Stomach (tissue), 4 donors: ENCODE results near the gene SIN3B.

Experiments used
- CTCF ChIP-seq, 7 experiments: fragments of 450-650 bp in 4 of 7; fragments of 200-600 bp in 3 of 7; sonication (generic) in 3 of 7; IDR thresholded peaks; one replicate each; pipeline ENCODE4 v1.5.1; 2016 to 2019; ENCODE audit warnings: antibody characterized with exemption in 7 of 7, control low read depth in 2 of 7, mild to moderate bottlenecking in 1 of 7
- POLR2AphosphoS5 ChIP-seq, 3 donors: sonication (generic); formaldehyde crosslinking; IDR thresholded peaks; one replicate each; pipeline ENCODE4 v1.6.1; 2016; ENCODE audit warnings: antibody characterized with exemption in 3 of 3

GRCh38 chr19:16830679-16831078 lies 1.5 kb downstream of the SIN3B start:
- no peak for TF ChIP-seq POLR2AphosphoS5 (IDR thresholded peaks at IDR 0.05)
- no peak for TF ChIP-seq CTCF (IDR thresholded peaks at IDR 0.05)
